K562 (cell line): Measurements from ENCODE around the gene CTSS. TPM values are rescaled to one million over a fixed set of nuclear protein-coding genes. Genes with fewer than 3 reads are reported as not detected.

Source experiments
- FOXA3 ChIP-seq, 2 experiments: fragments of 450-650 bp in 1 of 2; sonication (generic) in 1 of 2; formaldehyde crosslinking; IDR thresholded peaks in 1 of 2; conservative IDR thresholded peaks in 1 of 2; 2 replicates each; pipeline versions ENCODE4 v1.4.0 to v1.8.0; 2020 to 2022; ENCODE audit warnings: mild to moderate bottlenecking in 2 of 2, missing genetic modification reagents in 1 of 2
- POLR2AphosphoS5 ChIP-seq: IDR thresholded peaks from 2 replicates; pipeline ENCODE4 v1.6.1; 2011; ENCODE audit warnings: mild to moderate bottlenecking, low read depth, low read length, moderate library complexity; ENCODE audit not compliant: control insufficient read depth, insufficient read depth
- POLR2H ChIP-seq: IDR thresholded peaks from 2 replicates; pipeline ENCODE4 v1.6.1; 2016; ENCODE audit warnings: missing genetic modification characterization, low read depth, mild to moderate bottlenecking, control low read depth, missing compliant biosample characterization, moderate library complexity
- SMAD2 ChIP-seq: fragments of 150-350 bp; IDR thresholded peaks from 2 replicates; pipeline ENCODE4 v1.6.1; 2014; ENCODE audit warnings: low read depth, mild to moderate bottlenecking, low read length
- XRCC4 ChIP-seq: IDR thresholded peaks from one replicate; pipeline ENCODE4 v1.6.1; 2011; ENCODE audit not compliant: insufficient read depth, insufficient read length; ENCODE audit errors: extremely low read depth
- ZNF175 ChIP-seq: fragments of 200-800 bp; sonication (Bioruptor generic); IDR thresholded peaks from 2 replicates; pipeline ENCODE4 v1.6.1; 2016; ENCODE audit warnings: low read depth, mild to moderate bottlenecking, missing genetic modification characterization, missing compliant biosample characterization
- polyA plus RNA-seq, 8 experiments: library from polyadenylated mRNA; depleted of rRNA in 4 of 8; stranded (reverse) in 5 of 8; unstranded in 3 of 8; fragments of >200 nt; fragmentation: Nextera tagmentation in 2 of 8; fragmentation: Illumina TruSeq in 1 of 8; extraction: Ambion mirVana in 2 of 8; extraction: Trizol in 1 of 8; gene quantifications; 2 replicates each; pipeline versions ENCODE4 v1.2.1 to v1.2.3, GENCODE V29; 2011 to 2014; ENCODE audit warnings: inconsistent platforms in 1 of 8, missing spikeins in 1 of 8
- total RNA-seq, 7 experiments: library from RNA; depleted of rRNA in 6 of 7; stranded (reverse); fragments of >200 nt in 6 of 7; fragmentation: Illumina TruSeq in 2 of 7; extraction: Trizol in 2 of 7; gene quantifications; 2 replicates each; pipeline versions ENCODE4 v1.2.1 to v1.2.3, GENCODE V29; 2011 to 2021; ENCODE audit warnings: low replicate concordance in 1 of 7
- TF ChIP-seq, protein P1 (sequence below), 2 experiments: fragments of 450-650 bp in 1 of 2; sonication (generic) in 1 of 2; formaldehyde crosslinking in 1 of 2; IDR thresholded peaks; 2 replicates each; pipeline versions ENCODE4 v1.7.1 to v1.9.0; 2016 to 2022; ENCODE audit warnings: inconsistent platforms in 1 of 2, mild to moderate bottlenecking in 1 of 2, missing genetic modification reagents in 1 of 2

The CTSS gene
- total and polyA plus RNA-seq, 9 of the 15 experiments (the other 6 are each of a cell fraction or from before 2014, with no cell fraction given), result 8.6 to 24.9 (median 10.3) TPM

GRCh38 chr1:150804671-150805070 lies 39.1 kb upstream of the CTSS start (continued):
- TF ChIP-seq, protein P1, sequence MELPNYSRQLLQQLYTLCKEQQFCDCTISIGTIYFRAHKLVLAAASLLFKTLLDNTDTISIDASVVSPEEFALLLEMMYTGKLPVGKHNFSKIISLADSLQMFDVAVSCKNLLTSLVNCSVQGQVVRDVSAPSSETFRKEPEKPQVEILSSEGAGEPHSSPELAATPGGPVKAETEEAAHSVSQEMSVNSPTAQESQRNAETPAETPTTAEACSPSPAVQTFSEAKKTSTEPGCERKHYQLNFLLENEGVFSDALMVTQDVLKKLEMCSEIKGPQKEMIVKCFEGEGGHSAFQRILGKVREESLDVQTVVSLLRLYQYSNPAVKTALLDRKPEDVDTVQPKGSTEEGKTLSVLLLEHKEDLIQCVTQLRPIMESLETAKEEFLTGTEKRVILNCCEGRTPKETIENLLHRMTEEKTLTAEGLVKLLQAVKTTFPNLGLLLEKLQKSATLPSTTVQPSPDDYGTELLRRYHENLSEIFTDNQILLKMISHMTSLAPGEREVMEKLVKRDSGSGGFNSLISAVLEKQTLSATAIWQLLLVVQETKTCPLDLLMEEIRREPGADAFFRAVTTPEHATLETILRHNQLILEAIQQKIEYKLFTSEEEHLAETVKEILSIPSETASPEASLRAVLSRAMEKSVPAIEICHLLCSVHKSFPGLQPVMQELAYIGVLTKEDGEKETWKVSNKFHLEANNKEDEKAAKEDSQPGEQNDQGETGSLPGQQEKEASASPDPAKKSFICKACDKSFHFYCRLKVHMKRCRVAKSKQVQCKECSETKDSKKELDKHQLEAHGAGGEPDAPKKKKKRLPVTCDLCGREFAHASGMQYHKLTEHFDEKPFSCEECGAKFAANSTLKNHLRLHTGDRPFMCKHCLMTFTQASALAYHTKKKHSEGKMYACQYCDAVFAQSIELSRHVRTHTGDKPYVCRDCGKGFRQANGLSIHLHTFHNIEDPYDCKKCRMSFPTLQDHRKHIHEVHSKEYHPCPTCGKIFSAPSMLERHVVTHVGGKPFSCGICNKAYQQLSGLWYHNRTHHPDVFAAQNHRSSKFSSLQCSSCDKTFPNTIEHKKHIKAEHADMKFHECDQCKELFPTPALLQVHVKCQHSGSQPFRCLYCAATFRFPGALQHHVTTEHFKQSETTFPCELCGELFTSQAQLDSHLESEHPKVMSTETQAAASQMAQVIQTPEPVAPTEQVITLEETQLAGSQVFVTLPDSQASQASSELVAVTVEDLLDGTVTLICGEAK (IDR thresholded peaks at IDR 0.05), result no peak
- TF ChIP-seq, protein P1 (CRISPR knock-in tag; IDR thresholded peaks at IDR 0.05), result no peak
- TF ChIP-seq ZNF175 (CRISPR knock-in tag), result no peak
- TF ChIP-seq POLR2H (tag), result no peak
- TF ChIP-seq XRCC4, result no peak
- no peak for TF ChIP-seq SMAD2
- no peak for TF ChIP-seq POLR2AphosphoS5
- TF ChIP-seq FOXA3 (CRISPR knock-in tag; conservative IDR thresholded peaks at IDR 0.05 in 1 of 2, IDR thresholded peaks at IDR 0.05 in 1 of 2), result no peak
